Fibroblast of lung (primary cell): Measurements from ENCODE around the gene FOXB1.

Experiments
- CTCF ChIP-seq, 2 donors: IDR thresholded peaks in 1 of 2; conservative IDR thresholded peaks in 1 of 2; 1 replicate in 1 of 2; 2 replicates in 1 of 2; pipeline ENCODE4 v1.5.1; 2011 to 2012; ENCODE audit warnings: low read length in 2 of 2, control low read depth in 1 of 2, inconsistent platforms in 1 of 2, low read depth in 1 of 2, mild to moderate bottlenecking in 1 of 2
- EZH2 ChIP-seq: IDR thresholded peaks from 2 replicates; pipeline ENCODE4 v1.5.1; 2012; ENCODE audit warnings: low read length, control low read depth, mild to moderate bottlenecking; ENCODE audit errors: missing control alignments

DNA sequence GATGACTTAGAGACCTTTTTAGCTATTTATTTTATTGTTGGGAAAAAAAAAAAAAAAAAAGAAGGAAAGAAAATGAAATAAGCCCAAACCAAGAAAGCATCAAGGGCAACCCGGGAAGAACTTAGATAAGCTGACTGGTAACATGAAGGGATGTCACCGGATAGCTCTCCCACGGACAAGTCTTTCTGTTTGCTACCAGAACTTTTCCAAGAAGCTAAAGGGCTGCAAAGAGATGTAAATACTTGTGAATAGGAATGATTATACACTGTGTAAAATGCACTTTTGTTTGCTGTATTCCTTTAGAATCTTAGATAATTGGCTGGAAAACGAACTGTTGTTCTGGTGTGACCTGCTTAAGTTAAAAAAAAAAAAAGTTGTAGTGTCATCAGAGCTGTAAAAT, 2.8 kb downstream of the FOXB1 start:
- no peak for TF ChIP-seq EZH2
- no peak for TF ChIP-seq CTCF (conservative IDR thresholded peaks at IDR 0.05 in 1 of 2, IDR thresholded peaks at IDR 0.05 in 1 of 2; ENCODE audit: low read depth in 1 of 2, low read length in 2 of 2)
